ENCODE data around the gene CAMK2N1.

Gene CAMK2N1

DNA sequence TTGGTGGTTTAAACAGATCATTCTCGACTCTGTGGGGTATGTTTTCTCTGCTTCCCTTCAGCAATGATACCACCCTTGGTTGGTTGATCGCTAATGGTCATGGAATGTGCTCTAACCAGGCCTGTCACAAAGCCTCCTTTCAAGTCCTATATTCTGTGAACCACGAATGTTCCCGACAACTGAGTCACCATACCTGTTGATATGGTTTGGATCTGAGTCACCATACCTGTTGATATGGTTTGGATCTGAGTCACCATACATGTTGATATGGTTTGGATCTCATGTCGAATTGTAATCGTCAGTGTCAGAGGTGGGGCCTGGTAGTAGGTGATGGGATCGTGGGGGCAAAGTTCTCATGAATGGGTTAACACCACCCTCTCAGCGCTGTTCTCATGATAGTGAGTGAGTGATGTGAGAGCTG is 10.2 kb upstream of the CAMK2N1 start:
- DNase-seq = no peak

- DNase-seq = no peak
These were observed 9.7 kb upstream of the CAMK2N1 start for GRCh38 chr1:20495661-20496060.

- no peak for DNase-seq
These were observed 8.8 kb upstream of the CAMK2N1 start for GRCh38 chr1:20494609-20495311.

GRCh38 chr1:20493839-20494608 is 8.0 kb upstream of the CAMK2N1 start:
- peak; percentile 68 for DNase-seq

- no peak for DNase-seq
These were observed 7.3 kb upstream of the CAMK2N1 start for GRCh38 chr1:20493309-20493708.

GRCh38 chr1:20492751-20493150 is 6.7 kb upstream of the CAMK2N1 start:
- no peak for DNase-seq

- no peak for DNase-seq
These were observed 5.9 kb upstream of the CAMK2N1 start for GRCh38 chr1:20491866-20492265.

GRCh38 chr1:20491178-20491577 is 5.2 kb upstream of the CAMK2N1 start:
- DNase-seq = no peak

- no peak for DNase-seq
These were observed 1.2 kb upstream of the CAMK2N1 start for GRCh38 chr1:20487236-20487590.

DNA sequence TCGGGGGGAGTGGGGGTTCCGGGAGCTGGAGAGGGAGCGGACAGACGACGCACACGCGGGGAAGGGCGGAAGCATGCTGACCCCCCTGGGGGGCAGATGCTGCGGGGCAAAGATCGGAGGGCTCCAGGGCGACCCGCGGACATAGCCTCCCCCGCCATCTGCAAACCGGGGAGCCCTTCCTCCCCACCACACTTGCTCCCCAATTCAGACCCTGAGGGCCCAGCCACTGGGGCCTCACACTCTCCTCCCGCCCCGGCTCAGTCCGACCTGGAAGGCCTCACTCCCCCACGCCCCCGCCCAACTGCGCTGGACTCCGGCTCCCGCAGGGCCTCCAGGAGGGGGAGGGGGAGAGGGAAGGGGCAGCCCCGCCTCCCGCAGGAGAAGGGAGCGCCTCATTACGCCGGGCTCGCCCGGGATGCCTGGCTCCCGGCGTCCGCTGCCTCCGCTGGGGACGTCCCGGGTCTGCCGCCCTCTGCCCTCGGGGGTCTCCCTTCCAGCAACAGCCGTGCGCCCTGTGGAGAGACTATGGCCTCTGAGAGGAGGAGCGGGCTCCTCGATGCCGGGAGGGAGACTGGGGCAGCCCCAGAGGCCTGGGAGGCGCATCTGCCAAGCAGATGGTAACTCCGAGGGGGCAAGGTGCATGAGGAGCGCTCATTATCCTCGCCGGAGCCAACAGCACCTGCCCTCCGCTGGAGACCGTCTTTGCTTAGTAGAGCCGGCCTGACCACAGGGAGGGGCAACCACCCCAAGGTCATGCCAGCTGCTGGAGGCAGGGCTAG is 636 bp upstream of the CAMK2N1 start:
- peak; percentile 35 for DNase-seq

DNA sequence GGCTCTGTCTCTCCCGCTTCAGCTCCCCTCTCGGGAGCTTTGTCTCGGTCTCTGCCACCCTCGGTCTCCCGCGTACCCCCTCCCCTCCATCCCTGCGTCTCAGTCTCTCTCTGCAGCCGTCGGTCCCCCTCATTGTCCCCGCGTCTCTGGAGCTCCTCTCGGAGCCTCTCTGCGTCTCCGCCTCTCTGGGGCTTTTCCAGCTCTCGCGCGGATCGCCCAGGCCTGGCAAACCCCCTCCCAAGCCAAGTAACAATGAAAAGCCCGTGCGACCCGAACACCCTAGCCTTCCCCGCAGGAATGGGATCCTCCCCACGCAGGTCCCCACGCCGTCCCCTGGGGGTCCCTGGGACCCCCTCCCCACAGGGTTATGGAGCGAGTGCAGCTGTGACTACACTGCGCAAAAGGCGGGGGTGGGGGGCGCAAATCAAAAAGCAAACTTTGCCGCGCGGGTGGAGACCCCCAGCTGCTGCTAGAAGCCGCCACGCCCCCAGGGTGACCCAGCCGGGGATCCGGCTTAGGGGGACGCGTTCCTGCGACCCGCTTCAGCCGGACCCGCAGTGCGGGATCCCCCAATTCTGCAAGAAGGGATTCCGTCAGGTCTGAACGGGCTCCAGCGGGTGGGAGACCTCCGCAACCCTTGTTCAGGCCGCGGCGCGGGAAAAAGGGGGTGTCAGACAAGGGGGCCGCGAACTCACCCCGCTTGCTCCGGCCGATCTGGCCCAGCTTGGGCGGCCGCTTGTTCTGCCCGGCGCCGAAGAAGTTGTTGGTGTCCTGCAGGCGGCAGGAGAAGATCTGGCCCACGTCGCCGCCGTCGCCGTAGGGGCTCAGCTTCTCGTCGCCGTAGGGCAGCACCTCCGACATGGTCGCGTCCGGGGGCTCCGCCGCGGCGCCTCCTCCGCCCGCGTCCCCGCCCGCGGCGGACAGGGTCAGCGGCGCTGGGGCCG is 1.2 kb downstream of the CAMK2N1 start:
- no peak for DNase-seq

- no peak for DNase-seq
These were observed 2.0 kb downstream of the CAMK2N1 start for GRCh38 chr1:20483833-20484518.

GRCh38 chr1:20483098-20483832 is 2.7 kb downstream of the CAMK2N1 start:
- DNase-seq = no peak

DNA sequence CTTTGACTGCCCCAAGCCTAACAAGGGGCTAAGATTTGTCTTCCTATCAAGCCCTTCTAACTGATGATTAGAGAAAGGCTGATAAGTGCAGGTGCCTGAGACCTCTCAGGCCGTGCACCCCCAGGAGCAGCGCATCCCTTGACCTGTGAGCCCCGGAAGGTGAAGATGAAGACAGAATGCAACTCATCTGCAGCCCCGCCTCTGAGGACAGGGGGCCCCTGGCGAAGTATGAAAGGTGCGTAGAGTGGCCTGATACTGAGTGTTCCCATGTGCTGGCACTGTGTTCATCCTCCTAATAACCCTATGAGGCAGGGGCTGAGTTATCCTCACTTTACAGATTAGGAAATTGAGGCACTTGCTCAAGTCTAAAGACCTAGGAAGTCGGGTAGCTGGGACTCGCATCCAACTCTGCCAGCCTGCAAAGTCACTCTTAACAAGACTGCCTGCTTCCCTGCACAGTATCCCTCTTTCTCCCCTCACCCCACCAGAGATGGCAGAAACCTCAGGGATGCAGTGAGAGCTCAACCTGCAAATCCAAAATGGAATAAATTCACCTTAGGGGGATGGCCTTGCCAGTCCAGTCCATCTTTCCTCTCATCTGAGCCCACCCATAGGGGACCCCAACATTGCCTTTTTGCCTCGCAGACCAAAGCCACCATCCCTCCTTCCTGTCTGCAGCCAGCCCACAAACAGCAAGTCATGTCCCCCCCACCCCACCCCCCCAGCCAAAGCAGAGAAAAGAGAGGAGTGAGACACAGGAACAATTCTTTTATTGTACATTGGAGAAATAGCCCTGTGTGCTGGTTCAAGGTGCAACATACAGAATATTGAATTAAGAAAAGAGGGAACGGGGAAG is 4.1 kb downstream of the CAMK2N1 start:
- DNase-seq = no peak

DNA sequence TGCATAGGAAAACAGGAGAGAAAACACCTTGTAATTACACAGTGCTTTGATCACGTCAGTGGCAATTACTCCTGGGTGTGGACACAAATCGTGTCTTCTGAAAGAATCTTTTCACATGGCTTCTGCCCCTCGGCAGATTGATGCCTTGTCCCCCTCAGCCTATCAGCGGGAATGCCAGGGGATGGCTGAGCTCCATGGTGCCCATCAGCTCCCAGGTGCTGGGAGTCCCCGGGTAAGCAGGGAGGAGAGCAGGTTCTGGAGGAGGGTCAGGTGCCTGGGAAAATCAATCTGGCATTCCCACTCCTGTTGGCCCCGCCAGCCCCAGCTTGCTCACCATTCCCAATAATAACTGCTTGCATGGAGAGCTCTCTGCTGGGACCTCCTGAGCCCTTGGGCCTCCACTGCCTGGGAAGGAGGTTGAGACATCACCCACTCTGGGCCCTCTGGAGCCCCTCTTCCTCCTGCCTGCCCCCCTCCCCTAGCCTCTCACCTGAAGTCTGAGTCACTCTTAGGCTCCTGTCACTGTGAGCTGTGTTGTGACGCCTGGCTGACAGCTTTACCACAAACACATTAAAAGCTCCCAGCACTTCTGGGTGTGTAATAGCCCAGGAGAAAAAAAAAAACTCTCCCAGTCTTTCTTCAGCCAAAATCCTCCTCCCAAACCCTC is 4.9 kb downstream of the CAMK2N1 start:
- no peak for DNase-seq

GRCh38 chr1:20480243-20480944 is 5.6 kb downstream of the CAMK2N1 start:
- DNase-seq = no peak

- DNase-seq = no peak
These were observed 6.2 kb downstream of the CAMK2N1 start for GRCh38 chr1:20479840-20480239.

DNA sequence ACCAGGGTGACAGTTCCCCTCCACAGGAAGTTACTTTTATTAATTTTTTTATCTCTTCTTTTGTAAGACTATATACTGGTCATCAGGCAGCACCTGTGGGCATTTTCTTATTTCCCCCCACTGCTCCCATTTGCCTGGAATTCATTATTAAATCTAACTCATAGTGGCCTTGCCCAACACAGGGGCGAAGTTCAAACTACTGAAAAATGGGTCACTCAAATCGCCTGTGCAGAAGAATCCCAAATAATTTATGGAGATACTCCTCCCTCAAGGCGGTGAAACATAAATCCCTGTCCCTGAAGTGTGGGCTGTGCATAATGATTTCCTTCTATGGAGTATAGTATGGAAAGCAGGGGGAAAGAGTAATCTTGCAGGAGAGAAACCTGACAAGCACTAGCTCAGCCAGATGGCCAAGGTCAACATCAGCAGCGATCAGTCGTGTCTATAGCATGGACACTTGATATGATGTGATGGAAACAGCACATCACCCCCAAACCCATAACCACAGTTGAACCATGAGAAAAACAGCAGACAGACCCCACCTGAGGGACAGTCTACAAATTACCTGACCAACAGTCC is 7.9 kb downstream of the CAMK2N1 start:
- no peak for DNase-seq
